Right lobe of liver (tissue), 6 donors: ENCODE results near the gene TMEM18. TPM values are rescaled to one million over a fixed set of nuclear protein-coding genes. Genes with fewer than 3 reads are reported as not detected.

Experiments used
- ATAC-seq, 4 donors: fragments of 200-7000 bp; cut with Tn5 transposase; one replicate each; pipeline ENCODE4 v1.9.1; 2020; ENCODE audit warnings: mild to moderate bottlenecking in 4 of 4, moderate library complexity in 4 of 4
- DNase-seq, 3 donors: peaks; one replicate each; pipeline ENCODE4 v3.0.0-alpha.2; 2020
- H3K27ac ChIP-seq, 3 donors: fragments of 200-600 bp; one replicate each; pipeline ENCODE4 v1.8.0; 2022
- H3K27me3 ChIP-seq, 2 donors: fragments of 200-600 bp; one replicate each; pipeline ENCODE4 v1.8.0; 2022
- H3K36me3 ChIP-seq, 4 donors: fragments of 200-600 bp; sonication (generic) in 1 of 4; one replicate each; pipeline versions ENCODE4 v1.5.1 to v1.8.0; 2017 to 2022; ENCODE audit warnings: control low read depth in 1 of 4
- H3K4me1 ChIP-seq, 4 donors: fragments of 200-600 bp; sonication (generic) in 1 of 4; one replicate each; pipeline versions ENCODE4 v1.5.1 to v1.8.0; 2017 to 2022; ENCODE audit warnings: control low read depth in 1 of 4
- H3K4me3 ChIP-seq, 3 donors: fragments of 200-600 bp; one replicate each; pipeline ENCODE4 v1.8.0; 2022
- H3K9me3 ChIP-seq, 4 donors: fragments of 200-600 bp; sonication (generic) in 1 of 4; one replicate each; pipeline versions ENCODE4 v1.5.1 to v1.8.0; 2017 to 2022; ENCODE audit warnings: control low read depth in 1 of 4
- CTCF ChIP-seq, 4 donors: fragments of 200-600 bp in 3 of 4; fragments of 450-650 bp in 1 of 4; IDR thresholded peaks; one replicate each; pipeline versions ENCODE4 v1.5.1 to v1.8.0; 2016 to 2022; ENCODE audit warnings: antibody characterized with exemption in 4 of 4, mild to moderate bottlenecking in 2 of 4
- POLR2A ChIP-seq: fragments of 450-650 bp; IDR thresholded peaks from one replicate; pipeline ENCODE4 v1.6.1; 2017; ENCODE audit warnings: antibody characterized with exemption, mild to moderate bottlenecking
- WGBS: methylation state at CpG from one replicate; pipeline ENCODE4 v1.1.6; 2018; ENCODE audit warnings: low coverage, low lambda C conversion rate; ENCODE audit not compliant: insufficient coverage; ENCODE audit errors: missing lambda C conversion rate; 5-methylcytosine and 5-hydroxymethylcytosine counted together
- intact Hi-C, 2 donors: fragments of 100-400 bp; cut with DNase I; formaldehyde crosslinking; loops; one replicate each; pipeline versions ENCODE4 v1.11.2 to v1.14.1; 2022
- total RNA-seq, 6 experiments: library from RNA; depleted of rRNA in 2 of 6; stranded (reverse); fragments of >200 nt in 2 of 6; fragmentation: NEBNext Ultra II Directional in 3 of 6; extraction: Animal tissue kit (Norgen Biotek cat#: 25700) in 3 of 6; gene quantifications; one replicate each; pipeline versions ENCODE4 v1.1.0 to v1.2.4, GENCODE V29; 2016 to 2023
- donor health status: DM: no; HTN: yes; CAD: no.
- donor health status: DM: no; HTN: no; CAD: no.
- donor health status: DM: no; HTN: no; CAD: no.
- donor health status: DM: no; HTN: yes; CAD: no.
- donor health status: DM: no; HTN: yes; CAD: no.

The TMEM18 gene
- total RNA-seq, 6 experiments from 2014 or later = 4.2 to 11.4 (median 7.0) TPM

- no peaks in the 10 kb centered on the region for H3K36me3 ChIP-seq
- H3K27me3 ChIP-seq = no peaks in the 10 kb centered on the region
- TF ChIP-seq POLR2A (no peak), CTCF (IDR thresholded peaks at IDR 0.05) (no peak)
- intact Hi-C loops = no loop called here
- no peak for DNase-seq
- no peak overlapping the region for H3K27ac ChIP-seq
- no peak overlapping the region for H3K4me3 ChIP-seq
- H3K4me1 ChIP-seq = peaks cover 0 to under 1% (median 0%) of the 10 kb centered on the region in 4 donors
- no peaks in the 10 kb centered on the region for H3K9me3 ChIP-seq
- 59% methylated on average over 20 of the region's 35 CpGs for WGBS
- ATAC-seq = no peak
These were observed 35.1 kb downstream of the TMEM18 start for GRCh38 chr2:641872-642815.

GRCh38 chr2:641164-641871 lies 35.9 kb downstream of the TMEM18 start:
- 45% methylated on average over 9 of the region's 9 CpGs for WGBS
- no peak overlapping the region for H3K27ac ChIP-seq
- ATAC-seq (no peak), DNase-seq (no peak)
- H3K4me1 ChIP-seq = peaks cover 0 to 7% (median 0%) of the 10 kb centered on the region in 4 donors
- H3K4me3 ChIP-seq = no peak overlapping the region
- TF ChIP-seq POLR2A (no peak), CTCF (IDR thresholded peaks at IDR 0.05) (no peak)
- intact Hi-C loops = no loop called here
- no peaks in the 10 kb centered on the region for H3K27me3 ChIP-seq
- H3K36me3 ChIP-seq = no peaks in the 10 kb centered on the region
- no peaks in the 10 kb centered on the region for H3K9me3 ChIP-seq

- H3K9me3 ChIP-seq = no peaks in the 10 kb centered on the region
- DNase-seq (no peak), ATAC-seq (no peak)
- no peaks in the 10 kb centered on the region for H3K36me3 ChIP-seq
- WGBS = 75% methylated on average over 2 of the region's 6 CpGs
- no peak overlapping the region for H3K27ac ChIP-seq
- peaks cover 0 to 7% (median 0%) of the 10 kb centered on the region in 4 donors for H3K4me1 ChIP-seq
- no peaks in the 10 kb centered on the region for H3K27me3 ChIP-seq
- TF ChIP-seq POLR2A = no peak
- no peak for TF ChIP-seq CTCF (IDR thresholded peaks at IDR 0.05)
- no peak overlapping the region for H3K4me3 ChIP-seq
- intact Hi-C loops = no loop called here
These were observed 37.5 kb downstream of the TMEM18 start for GRCh38 chr2:639703-640102.

GRCh38 chr2:637804-638203 lies 39.4 kb downstream of the TMEM18 start:
- Histone ChIP-seq H3K4me3 (no peak overlapping the region), H3K4me1 (peaks cover 0 to 7% (median 0%) of the 10 kb centered on the region in 4 donors), H3K36me3 (no peaks in the 10 kb centered on the region), H3K27ac (no peak overlapping the region), H3K9me3 (no peaks in the 10 kb centered on the region), H3K27me3 (no peaks in the 10 kb centered on the region)
- TF ChIP-seq CTCF (IDR thresholded peaks at IDR 0.05) = no peak
- no peak for TF ChIP-seq POLR2A
- ATAC-seq = no peak
- DNase-seq = no peak
- intact Hi-C loops = no loop called here
- 45% methylated on average over 5 of the region's 7 CpGs for WGBS
